Esophagus squamous epithelium (tissue), 4 donors: ENCODE data around the gene SCAMP1.

ENCODE experiments used
- CTCF ChIP-seq, 6 experiments: fragments of 450-650 bp in 4 of 6; fragments of 200-600 bp in 2 of 6; sonication (generic) in 2 of 6; IDR thresholded peaks; one replicate each; pipeline ENCODE4 v1.5.1; 2016 to 2019; ENCODE audit warnings: antibody characterized with exemption in 6 of 6, mild to moderate bottlenecking in 4 of 6, moderate library complexity in 4 of 6
- POLR2A ChIP-seq, 4 donors: fragments of 450-650 bp; IDR thresholded peaks; one replicate each; pipeline ENCODE4 v1.6.1; 2017; ENCODE audit warnings: antibody characterized with exemption in 4 of 4, mild to moderate bottlenecking in 4 of 4, moderate library complexity in 3 of 4

- TF ChIP-seq POLR2A (IDR thresholded peaks at IDR 0.05) (no peak), CTCF (IDR thresholded peaks at IDR 0.05) (no peak)
Measured at GRCh38 chr5:78369680-78370079, 9.3 kb downstream of the SCAMP1 start.
